GM19395 (cell line): ENCODE results near the gene NAGPA.

Experiments
- ATAC-seq: cut with Tn5 transposase; IDR thresholded peaks from one replicate; pipeline ENCODE4 v1.9.1; 2021; ENCODE audit warnings: mild to moderate bottlenecking, moderate library complexity; ENCODE audit not compliant: unreplicated experiment

Gene NAGPA

GRCh38 chr16:5004311-5004710 is 29.4 kb downstream of the NAGPA start:
- no peak for ATAC-seq

- ATAC-seq: no peak
Observed at GRCh38 chr16:5003828-5004227, 29.9 kb downstream of the NAGPA start.

GRCh38 chr16:5003211-5003610 is 30.5 kb downstream of the NAGPA start:
- ATAC-seq: no peak

- no peak for ATAC-seq
Observed at GRCh38 chr16:5002699-5003143, 31.0 kb downstream of the NAGPA start.

- ATAC-seq: no peak
Observed at GRCh38 chr16:5001986-5002385, 31.7 kb downstream of the NAGPA start.

GRCh38 chr16:5001571-5001970 is 32.2 kb downstream of the NAGPA start:
- no peak for ATAC-seq

GRCh38 chr16:5000573-5001001 is 33.1 kb downstream of the NAGPA start:
- no peak for ATAC-seq

- no peak for ATAC-seq
Observed at GRCh38 chr16:4994719-4995434, 38.9 kb downstream of the NAGPA start.

- no peak for ATAC-seq
Observed at GRCh38 chr16:4991754-4992153, 42.0 kb downstream of the NAGPA start.

GRCh38 chr16:4990415-4990814 is 43.3 kb downstream of the NAGPA start:
- ATAC-seq: no peak

GRCh38 chr16:4989391-4990006 is 44.2 kb downstream of the NAGPA start:
- no peak for ATAC-seq

GRCh38 chr16:4988647-4989046 is 45.1 kb downstream of the NAGPA start:
- ATAC-seq: no peak

- ATAC-seq: no peak
Observed at GRCh38 chr16:4987580-4988374, 46.0 kb downstream of the NAGPA start.

- no peak for ATAC-seq
Observed at GRCh38 chr16:4987250-4987579, 46.5 kb downstream of the NAGPA start.

- no peak for ATAC-seq
Observed at GRCh38 chr16:4984174-4984990, 49.4 kb downstream of the NAGPA start.

GRCh38 chr16:4982056-4982867 is 51.5 kb downstream of the NAGPA start:
- no peak for ATAC-seq

GRCh38 chr16:4981473-4981872 is 52.3 kb downstream of the NAGPA start:
- ATAC-seq: no peak

- ATAC-seq: no peak
Observed at GRCh38 chr16:4980691-4981090, 53.0 kb downstream of the NAGPA start.

GRCh38 chr16:4979736-4980660 is 53.7 kb downstream of the NAGPA start:
- ATAC-seq: no peak
